Activated CD8-positive, alpha-beta memory T cell treated with anti-CD3 and anti-CD28 coated beads, Interleukin-2, amount 10 ng/mL, durations not matched to agents 7 days and 5 days (primary cell): ENCODE data around the gene CREBRF. TPM values are rescaled to one million over a fixed set of nuclear protein-coding genes. Genes with fewer than 3 reads are reported as not detected.

ENCODE experiments used
- total RNA-seq, 2 experiments: library from RNA; stranded (reverse); gene quantifications; one replicate each; pipeline ENCODE4 v1.2.3, GENCODE V29; 2021

Gene CREBRF
- total RNA-seq, 2 experiments from 2014 or later, result 11.2 to 14.7 TPM

Other genes starting within 250 kb of the CREBRF start
- 10 to 100 TPM; 30.9 to 34.7 TPM for gene ERGIC1, start 222.1 kb upstream of the CREBRF start, total RNA-seq
- 10 to 100 TPM; 44.4 to 52.0 TPM for gene RPL26L1, start 96.9 kb upstream of the CREBRF start, total RNA-seq
- gene ATP6V0E1, start 72.6 kb upstream of the CREBRF start, total RNA-seq, result 100 to 1,000 TPM; 110 to 144 TPM
- 10 to 100 TPM; 14.5 to 16.3 TPM for gene BNIP1, start 88.2 kb downstream of the CREBRF start, total RNA-seq
- gene NKX2-5, start 178.9 kb downstream of the CREBRF start, total RNA-seq, result not detected